Central memory CD4-positive, alpha-beta T cell (primary cell): ENCODE measurements around the gene QRICH2.
A peak's percentile ranks its signal among the peaks of the same experiment; 100 is the strongest.
"Not testable (repeated sequence)": the region's sequence is repeated elsewhere in the genome, so short reads cannot be mapped to it uniquely, and the experiment has no call there.

Experiments
- DNase-seq: peaks from one replicate; pipeline ENCODE4 v3.0.0; 2022

The QRICH2 gene

GRCh38 chr17:76265624-76266243, 42.3 kb downstream of the QRICH2 start:
- peak; percentile 69 for DNase-seq

GRCh38 chr17:76264755-76265623, 43.1 kb downstream of the QRICH2 start, which contains the start of gene UBALD2:
TSS of gene UBALD2 (plus strand) at chr17:76265348. CDS start at chr17:76265506, 158 bp downstream.
- peak; percentile 99 for DNase-seq

- DNase-seq = no peak
Measured at GRCh38 chr17:76264425-76264754, 43.7 kb downstream of the QRICH2 start.

- DNase-seq = no peak
Measured at GRCh38 chr17:76263896-76264295, 44.2 kb downstream of the QRICH2 start.

GRCh38 chr17:76262732-76263344, 45.2 kb downstream of the QRICH2 start:
- DNase-seq = no peak

GRCh38 chr17:76261421-76262215, 46.5 kb downstream of the QRICH2 start:
- DNase-seq = no peak

- no peak for DNase-seq
Measured at GRCh38 chr17:76260669-76261068, 47.4 kb downstream of the QRICH2 start.

GRCh38 chr17:76260220-76260619, 47.9 kb downstream of the QRICH2 start:
- no peak for DNase-seq

GRCh38 chr17:76256430-76257050, 51.5 kb downstream of the QRICH2 start:
- DNase-seq = peak; percentile 53

- no peak for DNase-seq
Measured at GRCh38 chr17:76255801-76256429, 52.2 kb downstream of the QRICH2 start.

- no peak for DNase-seq
Measured at GRCh38 chr17:76254275-76254674, 53.8 kb downstream of the QRICH2 start.

- no peak for DNase-seq
Measured at GRCh38 chr17:76253841-76254240, 54.2 kb downstream of the QRICH2 start.

- DNase-seq = not testable (repeated sequence)
Measured at GRCh38 chr17:76252967-76253766, 54.9 kb downstream of the QRICH2 start.

GRCh38 chr17:76252040-76252954, 55.8 kb downstream of the QRICH2 start:
- DNase-seq = peak; percentile 37

GRCh38 chr17:76251478-76252039, 56.5 kb downstream of the QRICH2 start:
- DNase-seq = no peak

- DNase-seq = no peak
Measured at GRCh38 chr17:76250141-76250540, 57.9 kb downstream of the QRICH2 start.

GRCh38 chr17:76248013-76248782, 59.9 kb downstream of the QRICH2 start:
- DNase-seq = no peak

- DNase-seq = no peak
Measured at GRCh38 chr17:76247304-76247703, 60.8 kb downstream of the QRICH2 start.
